ENCODE measurements around the gene EPM2A.

- no peak for TF ChIP-seq POLR2AphosphoS5 (IDR thresholded peaks at IDR 0.05; ENCODE audit: low read depth, low read length)
- no peak for TF ChIP-seq CTCF (IDR thresholded peaks at IDR 0.05)
- TF ChIP-seq REST (IDR thresholded peaks at IDR 0.05; ENCODE audit: insufficient read depth in 1 of 2, low read depth in 2 of 2, low read length in 1 of 2) = no peak
- no peak for TF ChIP-seq SIN3A (IDR thresholded peaks at IDR 0.05; ENCODE audit: borderline replicate concordance, insufficient read depth, low read depth, low read length)
Observed at GRCh38 chr6:145587334-145587733, 148.0 kb downstream of the EPM2A start.
